Tibial artery (tissue), 4 donors: Measurements from ENCODE around the gene SLC12A9.

Experiments
- DNase-seq, 2 donors: peaks; one replicate each; pipeline ENCODE4 v3.0.0-alpha.2; 2019
- H3K27ac ChIP-seq, 2 donors: fragments of 200-600 bp; sonication (generic) in 1 of 2; 1 replicate in 1 of 2; 2 replicates in 1 of 2; pipeline ENCODE4 v1.5.1; 2018 to 2019; ENCODE audit warnings: mild to moderate bottlenecking in 1 of 2
- H3K27me3 ChIP-seq, 2 donors: fragments of 200-600 bp; sonication (generic) in 1 of 2; one replicate each; pipeline versions ENCODE4 v1.5.1 to v1.6.0; 2016 to 2019
- H3K36me3 ChIP-seq, 3 donors: fragments of 200-600 bp; sonication (generic) in 2 of 3; one replicate each; pipeline ENCODE4 v1.5.1; 2016 to 2019; ENCODE audit warnings: mild to moderate bottlenecking in 2 of 3
- H3K4me1 ChIP-seq, 4 donors: fragments of 200-600 bp; sonication (generic) in 2 of 4; 1 replicate in 3 of 4; 2 replicates in 1 of 4; pipeline ENCODE4 v1.5.1; 2016 to 2019
- H3K4me3 ChIP-seq, 2 donors: fragments of 200-600 bp; sonication (generic) in 1 of 2; 1 replicate in 1 of 2; 2 replicates in 1 of 2; pipeline ENCODE4 v1.5.1; 2018 to 2019; ENCODE audit warnings: mild to moderate bottlenecking in 2 of 2
- H3K9me3 ChIP-seq, 3 donors: fragments of 200-600 bp; sonication (generic) in 1 of 3; one replicate each; pipeline ENCODE4 v1.5.1; 2016 to 2019
- intact Hi-C: fragments of 100-400 bp; cut with DNase I; formaldehyde crosslinking; loops from one replicate; pipeline ENCODE4 v1.15.0; 2023; ENCODE audit warnings: low total_unique reads
- TF ChIP-seq, protein P1 (sequence below), 2 experiments: fragments of 200-600 bp in 1 of 2; fragments of 450-650 bp in 1 of 2; IDR thresholded peaks; one replicate each; pipeline ENCODE4 v1.5.1; 2017 to 2019; ENCODE audit warnings: antibody characterized with exemption in 2 of 2, mild to moderate bottlenecking in 1 of 2, moderate library complexity in 1 of 2

Gene SLC12A9

DNA sequence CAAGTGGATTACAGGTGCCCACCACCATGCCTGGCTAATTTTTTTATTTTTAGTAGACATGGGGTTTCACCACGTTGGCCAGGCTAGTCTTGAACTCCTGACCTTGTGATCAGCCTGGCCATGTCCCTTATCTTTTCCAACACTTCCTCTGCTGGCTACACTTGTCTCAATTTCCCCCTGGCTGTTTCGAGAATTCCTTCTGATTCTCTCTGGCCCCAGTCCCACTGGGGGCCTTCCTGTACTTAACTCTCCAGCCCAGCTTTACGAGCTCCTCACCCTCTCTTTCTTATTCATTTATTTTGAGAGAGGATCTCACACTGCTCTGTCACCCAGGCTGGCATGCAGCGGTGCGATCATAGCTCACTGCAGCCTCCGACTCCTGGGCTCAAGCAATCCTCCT is 33.7 kb upstream of the SLC12A9 start:
- no peak for DNase-seq
- H3K4me3 ChIP-seq, result no peak overlapping the region
- TF ChIP-seq, protein P1, sequence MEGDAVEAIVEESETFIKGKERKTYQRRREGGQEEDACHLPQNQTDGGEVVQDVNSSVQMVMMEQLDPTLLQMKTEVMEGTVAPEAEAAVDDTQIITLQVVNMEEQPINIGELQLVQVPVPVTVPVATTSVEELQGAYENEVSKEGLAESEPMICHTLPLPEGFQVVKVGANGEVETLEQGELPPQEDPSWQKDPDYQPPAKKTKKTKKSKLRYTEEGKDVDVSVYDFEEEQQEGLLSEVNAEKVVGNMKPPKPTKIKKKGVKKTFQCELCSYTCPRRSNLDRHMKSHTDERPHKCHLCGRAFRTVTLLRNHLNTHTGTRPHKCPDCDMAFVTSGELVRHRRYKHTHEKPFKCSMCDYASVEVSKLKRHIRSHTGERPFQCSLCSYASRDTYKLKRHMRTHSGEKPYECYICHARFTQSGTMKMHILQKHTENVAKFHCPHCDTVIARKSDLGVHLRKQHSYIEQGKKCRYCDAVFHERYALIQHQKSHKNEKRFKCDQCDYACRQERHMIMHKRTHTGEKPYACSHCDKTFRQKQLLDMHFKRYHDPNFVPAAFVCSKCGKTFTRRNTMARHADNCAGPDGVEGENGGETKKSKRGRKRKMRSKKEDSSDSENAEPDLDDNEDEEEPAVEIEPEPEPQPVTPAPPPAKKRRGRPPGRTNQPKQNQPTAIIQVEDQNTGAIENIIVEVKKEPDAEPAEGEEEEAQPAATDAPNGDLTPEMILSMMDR (IDR thresholded peaks at IDR 0.05), result no peak
- no peaks in the 10 kb centered on the region for H3K4me1 ChIP-seq
- H3K27ac ChIP-seq, result no peak overlapping the region
- intact Hi-C loops, result no loop called here
- peaks cover 0 to 14% of the 10 kb centered on the region in 2 donors for H3K27me3 ChIP-seq
- no peaks in the 10 kb centered on the region for H3K9me3 ChIP-seq
- H3K36me3 ChIP-seq, result peaks cover 0 to 83% (median 13%) of the 10 kb centered on the region in 3 donors

DNA sequence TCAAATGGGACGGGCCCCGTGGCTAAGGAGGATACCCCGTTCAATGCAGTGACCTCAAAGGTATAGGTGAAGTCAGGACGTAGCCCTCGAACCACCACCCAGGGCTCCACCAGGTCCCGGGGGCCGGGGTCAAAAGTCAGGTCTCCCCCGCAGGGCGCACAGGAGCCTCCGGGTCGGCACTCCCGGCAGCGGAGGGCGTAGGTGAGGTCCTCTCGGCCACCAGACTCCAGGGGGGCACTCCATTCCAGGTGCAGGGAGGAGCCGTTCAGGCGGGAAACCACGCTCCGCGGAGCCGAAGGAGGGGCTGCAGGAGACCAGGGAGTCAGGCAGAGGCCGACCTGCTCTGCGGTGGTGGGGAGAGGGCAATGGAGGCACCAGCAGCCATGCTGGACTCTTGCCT is 32.9 kb upstream of the SLC12A9 start:
- TF ChIP-seq, protein P1 (IDR thresholded peaks at IDR 0.05), result no peak
- Histone ChIP-seq H3K27me3 (peaks cover 0 to 21% of the 10 kb centered on the region in 2 donors), H3K4me1 (no peaks in the 10 kb centered on the region), H3K27ac (no peak overlapping the region), H3K4me3 (no peak overlapping the region), H3K36me3 (peaks cover 0 to 79% (median 11%) of the 10 kb centered on the region in 3 donors), H3K9me3 (no peaks in the 10 kb centered on the region)
- no peak for DNase-seq
- intact Hi-C loops, result no loop called here

DNA sequence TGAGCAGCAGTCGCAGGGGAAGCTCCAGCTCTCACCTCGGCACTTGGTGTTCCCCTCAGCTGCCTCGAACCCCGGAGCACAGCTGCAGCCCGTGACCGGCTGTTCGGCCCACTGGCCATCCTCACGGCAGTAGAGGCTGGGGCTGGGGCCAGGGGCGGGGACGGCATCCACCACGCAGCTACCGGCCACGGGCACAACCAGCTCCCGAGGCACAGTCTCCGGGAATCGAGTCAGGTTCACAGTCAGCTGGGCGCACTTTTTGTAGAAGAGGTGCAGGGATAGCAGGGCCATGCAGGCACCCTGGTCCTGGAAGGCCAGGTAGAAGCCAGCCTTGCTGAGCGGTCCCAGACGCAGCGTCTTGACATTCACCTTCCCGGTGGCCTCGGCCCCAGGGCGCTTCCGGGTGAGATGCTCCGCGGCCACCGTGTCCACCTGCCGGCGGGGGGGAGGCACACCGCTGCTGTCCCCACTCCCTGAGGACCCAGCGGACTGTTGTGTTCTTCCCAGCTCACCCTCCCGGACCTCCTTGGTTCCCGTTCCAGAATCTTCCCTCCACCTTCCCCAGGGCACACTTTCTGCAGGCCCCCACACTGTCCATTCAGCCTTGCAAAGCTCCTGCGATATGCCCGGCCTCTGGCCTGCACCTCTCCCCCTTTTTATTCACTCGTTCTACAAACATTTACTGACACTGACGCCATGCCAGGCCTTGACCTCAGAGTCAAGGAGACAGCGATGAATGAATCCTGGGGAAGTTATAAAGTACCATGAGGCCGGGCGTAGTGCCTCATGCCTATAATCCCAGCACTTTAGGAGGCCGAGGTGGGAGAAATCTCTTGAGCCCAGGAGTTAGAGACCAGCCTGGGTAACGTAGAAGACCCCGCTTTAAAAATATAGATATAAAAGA is 30.0 kb upstream of the SLC12A9 start:
- no peak for DNase-seq
- Histone ChIP-seq H3K4me1 (peaks cover 0 to 15% (median 10%) of the 10 kb centered on the region in 4 donors), H3K4me3 (no peak overlapping the region), H3K9me3 (no peaks in the 10 kb centered on the region), H3K27ac (no peak overlapping the region), H3K27me3 (peaks cover 0 to 50% of the 10 kb centered on the region in 2 donors), H3K36me3 (peaks cover 0 to 54% (median 11%) of the 10 kb centered on the region in 3 donors)
- TF ChIP-seq, protein P1 (IDR thresholded peaks at IDR 0.05), result no peak
- intact Hi-C loops, result no loop called here

DNA sequence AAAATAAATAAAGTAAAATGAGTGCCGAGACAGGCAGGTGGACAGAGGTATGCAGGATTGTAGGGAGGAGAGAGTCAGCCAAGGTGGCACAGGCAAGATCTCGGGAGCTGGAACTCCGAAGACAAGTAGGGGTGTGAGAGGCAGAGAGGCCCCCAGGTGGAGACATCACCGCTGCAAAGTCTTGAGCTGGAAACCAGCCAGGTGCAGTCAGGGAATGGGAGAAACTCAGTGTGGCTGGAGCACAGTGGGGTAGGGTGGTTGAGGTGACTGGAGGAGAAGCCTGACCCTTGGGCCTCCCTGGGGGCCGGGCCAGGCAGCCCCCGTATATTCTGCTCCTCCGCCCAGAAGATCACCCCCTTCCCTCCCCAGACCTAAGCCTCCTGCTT is 29.4 kb upstream of the SLC12A9 start:
- Histone ChIP-seq H3K4me1 (peaks cover 0 to 21% (median 15%) of the 10 kb centered on the region in 4 donors), H3K27ac (no peak overlapping the region), H3K4me3 (no peak overlapping the region), H3K36me3 (peaks cover 0 to 50% (median 11%) of the 10 kb centered on the region in 3 donors), H3K9me3 (no peaks in the 10 kb centered on the region), H3K27me3 (peaks cover 0 to 57% of the 10 kb centered on the region in 2 donors)
- intact Hi-C loops, result no loop called here
- no peak for DNase-seq
- TF ChIP-seq, protein P1 (IDR thresholded peaks at IDR 0.05), result no peak

DNA sequence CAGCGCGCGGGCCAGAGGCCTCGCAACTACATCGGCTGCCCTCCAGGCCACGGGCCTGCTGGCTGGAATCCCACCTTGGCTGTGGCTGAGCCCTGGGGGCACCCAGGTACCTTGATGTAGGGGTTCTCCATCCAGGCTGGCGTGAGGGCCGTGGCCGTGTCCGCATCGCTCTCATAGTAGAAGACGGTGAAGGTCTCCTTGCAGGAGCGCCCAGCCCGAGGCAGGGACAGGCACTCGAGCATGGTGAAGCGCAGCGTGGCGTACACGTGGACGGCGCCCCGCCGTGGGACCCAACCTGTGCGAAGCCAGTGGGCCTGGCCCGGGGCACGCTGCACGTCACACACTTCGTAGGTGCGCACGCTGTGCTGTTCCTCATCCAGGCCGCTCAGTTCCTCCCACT is 29.0 kb upstream of the SLC12A9 start:
- no peak overlapping the region for H3K4me3 ChIP-seq
- TF ChIP-seq, protein P1 (IDR thresholded peaks at IDR 0.05), result no peak
- H3K4me1 ChIP-seq, result peaks cover 0 to 22% (median 15%) of the 10 kb centered on the region in 4 donors
- H3K36me3 ChIP-seq, result peaks cover 0 to 46% (median 11%) of the 10 kb centered on the region in 3 donors
- H3K27me3 ChIP-seq, result peaks cover 0 to 61% of the 10 kb centered on the region in 2 donors
- DNase-seq, result no peak
- intact Hi-C loops, result no loop called here
- no peaks in the 10 kb centered on the region for H3K9me3 ChIP-seq
- H3K27ac ChIP-seq, result no peak overlapping the region
